Right atrium auricular region (tissue), 2 donors: Measurements from ENCODE around the gene EBF4. TPM values are rescaled to one million over a fixed set of nuclear protein-coding genes. Genes with fewer than 3 reads are reported as not detected.

Source experiments
- DNase-seq: peaks from one replicate; pipeline ENCODE4 v3.0.0-alpha.2; 2019; ENCODE audit warnings: low spot score
- H3K27ac ChIP-seq, 2 donors: fragments of 200-600 bp; sonication (generic); 1 replicate in 1 of 2; 2 replicates in 1 of 2; pipeline ENCODE4 v1.5.1; 2016 to 2019
- H3K27me3 ChIP-seq, 2 donors: fragments of 200-600 bp; sonication (generic); one replicate each; pipeline versions ENCODE4 v1.5.1 to v1.6.0; 2017 to 2019
- H3K36me3 ChIP-seq: fragments of 200-600 bp; sonication (generic); one replicate; pipeline ENCODE4 v1.5.1; 2016
- H3K4me1 ChIP-seq, 2 donors: fragments of 200-600 bp; sonication (generic); one replicate each; pipeline versions ENCODE4 v1.5.1 to v1.6.0; 2017 to 2019
- H3K4me3 ChIP-seq, 2 donors: fragments of 200-600 bp; sonication (generic); 1 replicate in 1 of 2; 2 replicates in 1 of 2; pipeline ENCODE4 v1.5.1; 2017 to 2019; ENCODE audit warnings: mild to moderate bottlenecking in 1 of 2, moderate library complexity in 1 of 2
- H3K9me3 ChIP-seq, 2 donors: fragments of 200-600 bp; sonication (generic); one replicate each; pipeline ENCODE4 v1.5.1; 2019
- CTCF ChIP-seq, 2 donors: fragments of 200-600 bp; sonication (generic); IDR thresholded peaks; one replicate each; pipeline ENCODE4 v1.5.1; 2019; ENCODE audit warnings: antibody characterized with exemption in 2 of 2
- total RNA-seq, 2 donors: library from RNA; depleted of rRNA; stranded (reverse); fragments of >200 nt; gene quantifications; one replicate each; pipeline ENCODE4 v1.1.0, GENCODE V29; 2016

The EBF4 gene
- total RNA-seq, 2 donors from 2014 or later: 2.5 to 8.5 TPM

- Histone ChIP-seq H3K9me3 (no peaks in the 10 kb centered on the region), H3K4me3 (no peak overlapping the region), H3K4me1 (no peaks in the 10 kb centered on the region), H3K36me3 (no peaks in the 10 kb centered on the region), H3K27me3 (no peaks in the 10 kb centered on the region), H3K27ac (no peak overlapping the region)
- TF ChIP-seq CTCF (IDR thresholded peaks at IDR 0.05): no peak
- DNase-seq: peak; percentile 5
These were observed 14.9 kb downstream of the EBF4 start for GRCh38 chr20:2707353-2708072.

DNA sequence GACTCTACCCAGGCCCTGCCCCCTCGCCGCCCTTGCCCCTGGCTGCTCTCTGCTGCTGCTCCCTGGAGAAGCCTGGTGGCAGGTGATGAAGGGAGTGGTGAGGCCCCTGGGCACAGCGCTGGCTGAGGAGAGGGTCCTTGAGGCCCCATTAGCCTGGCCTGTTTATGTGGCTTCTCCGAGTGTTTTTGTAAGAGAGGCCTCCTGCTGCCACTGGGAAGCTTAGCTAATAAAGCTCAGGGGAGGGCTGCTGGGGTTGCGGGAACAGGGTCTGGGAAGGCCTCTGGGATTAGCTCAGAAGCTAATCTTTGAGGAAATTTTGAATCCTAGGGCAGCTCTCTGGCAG is 15.5 kb downstream of the EBF4 start:
- Histone ChIP-seq H3K4me3 (no peak overlapping the region), H3K9me3 (no peaks in the 10 kb centered on the region), H3K4me1 (no peaks in the 10 kb centered on the region), H3K36me3 (no peaks in the 10 kb centered on the region), H3K27ac (no peak overlapping the region), H3K27me3 (no peaks in the 10 kb centered on the region)
- TF ChIP-seq CTCF (IDR thresholded peaks at IDR 0.05): no peak
- DNase-seq: peak; percentile 40

- TF ChIP-seq CTCF (IDR thresholded peaks at IDR 0.05): no peak
- Histone ChIP-seq H3K9me3 (no peaks in the 10 kb centered on the region), H3K4me1 (no peaks in the 10 kb centered on the region), H3K27me3 (no peaks in the 10 kb centered on the region), H3K27ac (no peak overlapping the region), H3K4me3 (no peak overlapping the region), H3K36me3 (no peaks in the 10 kb centered on the region)
- DNase-seq: no peak
These were observed 16.1 kb downstream of the EBF4 start for GRCh38 chr20:2708665-2709064.

- Histone ChIP-seq H3K9me3 (no peaks in the 10 kb centered on the region), H3K36me3 (no peaks in the 10 kb centered on the region), H3K27ac (no peak overlapping the region), H3K27me3 (no peaks in the 10 kb centered on the region), H3K4me1 (no peaks in the 10 kb centered on the region), H3K4me3 (no peak overlapping the region)
- peak; percentile 48 for DNase-seq
- TF ChIP-seq CTCF (IDR thresholded peaks at IDR 0.05): no peak
These were observed 16.8 kb downstream of the EBF4 start for GRCh38 chr20:2709205-2709981.

- no peak for TF ChIP-seq CTCF (IDR thresholded peaks at IDR 0.05)
- peak; percentile 13 for DNase-seq
- H3K27me3 ChIP-seq: no peaks in the 10 kb centered on the region
- H3K4me3 ChIP-seq: no peak overlapping the region
- H3K4me1 ChIP-seq: no peaks in the 10 kb centered on the region
- no peaks in the 10 kb centered on the region for H3K36me3 ChIP-seq
- no peak overlapping the region for H3K27ac ChIP-seq
- H3K9me3 ChIP-seq: peaks cover 0 to 16% of the 10 kb centered on the region in 2 donors
These were observed 20.7 kb downstream of the EBF4 start for GRCh38 chr20:2713285-2713684.
